Measurements from ENCODE around the gene EPHA5. TPM values are rescaled to one million over a fixed set of nuclear protein-coding genes. Genes with fewer than 3 reads are reported as not detected.

The EPHA5 gene
- total RNA-seq, 1 experiment from 2014 or later: 1.9 TPM

GRCh38 chr4:65495439-65495838 is 174.8 kb downstream of the EPHA5 start:
- no peak for ATAC-seq
- H3K4me1 ChIP-seq (ENCODE audit: control insufficient read depth, insufficient read depth, low read length): no peaks in the 10 kb centered on the region
- BruUV-seq (replicated peaks): no TSS peak
- ChIA-PET POLR2A (no interaction called here), CTCF (no interaction called here)
- H3K9me3 ChIP-seq (ENCODE audit: control insufficient read depth, insufficient read depth, low read depth, low read length): no peaks in the 10 kb centered on the region
- H3K36me3 ChIP-seq (ENCODE audit: control insufficient read depth, insufficient read depth, low read length): no peaks in the 10 kb centered on the region
- in situ Hi-C loops (cut with HindIII; ENCODE audit: low pct_unique_long_range_greater_than_20kb, low sequenced_read_pairs): no loop called here
- no peak for DNase-seq (ENCODE audit: low read depth, low spot score)
- intact Hi-C loops (cut with micrococcal nuclease; ENCODE audit: unreplicated experiment): no loop called here
- H3K27ac ChIP-seq (ENCODE audit: low read length): no peak overlapping the region
- H3K4me3 ChIP-seq (ENCODE audit: low read depth in 2 of 2, low read length in 2 of 2): no peak overlapping the region
- H3K27me3 ChIP-seq (ENCODE audit: control insufficient read depth, insufficient read depth, low read length): no peaks in the 10 kb centered on the region
- TF ChIP-seq, protein P1, sequence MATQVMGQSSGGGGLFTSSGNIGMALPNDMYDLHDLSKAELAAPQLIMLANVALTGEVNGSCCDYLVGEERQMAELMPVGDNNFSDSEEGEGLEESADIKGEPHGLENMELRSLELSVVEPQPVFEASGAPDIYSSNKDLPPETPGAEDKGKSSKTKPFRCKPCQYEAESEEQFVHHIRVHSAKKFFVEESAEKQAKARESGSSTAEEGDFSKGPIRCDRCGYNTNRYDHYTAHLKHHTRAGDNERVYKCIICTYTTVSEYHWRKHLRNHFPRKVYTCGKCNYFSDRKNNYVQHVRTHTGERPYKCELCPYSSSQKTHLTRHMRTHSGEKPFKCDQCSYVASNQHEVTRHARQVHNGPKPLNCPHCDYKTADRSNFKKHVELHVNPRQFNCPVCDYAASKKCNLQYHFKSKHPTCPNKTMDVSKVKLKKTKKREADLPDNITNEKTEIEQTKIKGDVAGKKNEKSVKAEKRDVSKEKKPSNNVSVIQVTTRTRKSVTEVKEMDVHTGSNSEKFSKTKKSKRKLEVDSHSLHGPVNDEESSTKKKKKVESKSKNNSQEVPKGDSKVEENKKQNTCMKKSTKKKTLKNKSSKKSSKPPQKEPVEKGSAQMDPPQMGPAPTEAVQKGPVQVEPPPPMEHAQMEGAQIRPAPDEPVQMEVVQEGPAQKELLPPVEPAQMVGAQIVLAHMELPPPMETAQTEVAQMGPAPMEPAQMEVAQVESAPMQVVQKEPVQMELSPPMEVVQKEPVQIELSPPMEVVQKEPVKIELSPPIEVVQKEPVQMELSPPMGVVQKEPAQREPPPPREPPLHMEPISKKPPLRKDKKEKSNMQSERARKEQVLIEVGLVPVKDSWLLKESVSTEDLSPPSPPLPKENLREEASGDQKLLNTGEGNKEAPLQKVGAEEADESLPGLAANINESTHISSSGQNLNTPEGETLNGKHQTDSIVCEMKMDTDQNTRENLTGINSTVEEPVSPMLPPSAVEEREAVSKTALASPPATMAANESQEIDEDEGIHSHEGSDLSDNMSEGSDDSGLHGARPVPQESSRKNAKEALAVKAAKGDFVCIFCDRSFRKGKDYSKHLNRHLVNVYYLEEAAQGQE (IDR thresholded peaks at IDR 0.05; ENCODE audit: insufficient read depth in 1 of 2, low read depth in 2 of 2, low read length in 1 of 2): no peak
- TF ChIP-seq POLR2AphosphoS5 (IDR thresholded peaks at IDR 0.05; ENCODE audit: low read depth, low read length): no peak
- no peak for TF ChIP-seq CTCF (IDR thresholded peaks at IDR 0.05)
- TF ChIP-seq SIN3A (IDR thresholded peaks at IDR 0.05; ENCODE audit: borderline replicate concordance, insufficient read depth, low read depth, low read length): no peak
- TF ChIP-seq TCF7L2 (IDR thresholded peaks at IDR 0.05; ENCODE audit: low read depth, low read length): no peak

GRCh38 chr4:65482410-65482809 is 187.9 kb downstream of the EPHA5 start:
- BruUV-seq (replicated peaks): no TSS peak
- Histone ChIP-seq H3K9me3 (ENCODE audit: control insufficient read depth, insufficient read depth, low read depth, low read length) (no peaks in the 10 kb centered on the region), H3K4me1 (ENCODE audit: control insufficient read depth, insufficient read depth, low read length) (no peaks in the 10 kb centered on the region), H3K27ac (ENCODE audit: low read length) (no peak overlapping the region), H3K36me3 (ENCODE audit: control insufficient read depth, insufficient read depth, low read length) (no peaks in the 10 kb centered on the region), H3K4me3 (ENCODE audit: low read depth in 2 of 2, low read length in 2 of 2) (no peak overlapping the region), H3K27me3 (ENCODE audit: control insufficient read depth, insufficient read depth, low read length) (no peaks in the 10 kb centered on the region)
- ChIA-PET CTCF (interaction anchor here (0.6 kb wide), 1 partner anchor 57 kb away, joined by 3 read pairs; no protein-coding TSS in a partner anchor), POLR2A (no interaction called here)
- DNase-seq (ENCODE audit: low read depth, low spot score) (no peak), ATAC-seq (no peak)
- intact Hi-C loops (cut with micrococcal nuclease; ENCODE audit: unreplicated experiment) (no loop called here), in situ Hi-C loops (cut with HindIII; ENCODE audit: low pct_unique_long_range_greater_than_20kb, low sequenced_read_pairs) (no loop called here)
- TF ChIP-seq TCF7L2 (IDR thresholded peaks at IDR 0.05; ENCODE audit: low read depth, low read length): no peak
- TF ChIP-seq SIN3A (IDR thresholded peaks at IDR 0.05; ENCODE audit: borderline replicate concordance, insufficient read depth, low read depth, low read length): no peak
- no peak for TF ChIP-seq CTCF (IDR thresholded peaks at IDR 0.05)
- TF ChIP-seq POLR2AphosphoS5 (IDR thresholded peaks at IDR 0.05; ENCODE audit: low read depth, low read length): no peak
- TF ChIP-seq, protein P1 (IDR thresholded peaks at IDR 0.05; ENCODE audit: insufficient read depth in 1 of 2, low read depth in 2 of 2, low read length in 1 of 2): no peak
